ENCODE results near the gene PYM1.
"Not testable (repeated sequence)": the region's sequence is repeated elsewhere in the genome, so short reads cannot be mapped to it uniquely, and the experiment has no call there.

PYM1 gene

DNA sequence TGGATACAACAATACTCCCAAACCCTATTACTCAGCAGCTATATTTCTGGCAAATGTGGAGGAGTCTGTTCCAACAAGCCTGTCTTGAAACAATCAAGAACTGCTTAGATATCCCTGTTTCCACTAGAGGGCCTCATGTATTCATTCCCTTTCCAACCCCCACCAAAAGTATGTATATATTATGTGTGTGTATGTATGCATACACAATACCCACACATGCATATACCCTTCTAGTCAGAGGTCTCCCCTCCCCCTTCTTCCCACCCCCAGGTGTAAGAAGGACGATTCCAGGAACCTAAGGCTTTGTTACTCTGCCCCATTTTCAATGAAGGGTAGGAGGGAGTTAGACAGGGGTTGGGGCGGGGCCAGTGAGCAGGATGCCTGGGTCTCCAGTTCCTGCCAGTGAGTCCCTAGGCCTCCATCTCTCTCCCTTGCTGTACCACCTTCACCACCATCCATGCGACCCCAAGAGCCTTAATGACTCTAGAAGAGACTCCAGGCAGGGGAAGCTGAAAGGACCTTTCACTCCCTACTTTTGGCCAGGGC lies 3.1 kb upstream of the PYM1 start, which contains the start of gene DGKA:
TSS of gene DGKA (plus strand) at position 392 of the 546 bp plus-strand sequence. CDS start 5,342 bp downstream, outside the sequence.
- peak within 1 kb of the TSS; percentile 99 for H3K27ac ChIP-seq
- CTCF ChIA-PET = interaction anchor here (0.5 to 1.5 kb wide), 7 partner anchors 9 to 248 kb away, joined by 3 to 6 read pairs (median 3); no protein-coding TSS in a partner anchor
- TF ChIP-seq, protein P1, sequence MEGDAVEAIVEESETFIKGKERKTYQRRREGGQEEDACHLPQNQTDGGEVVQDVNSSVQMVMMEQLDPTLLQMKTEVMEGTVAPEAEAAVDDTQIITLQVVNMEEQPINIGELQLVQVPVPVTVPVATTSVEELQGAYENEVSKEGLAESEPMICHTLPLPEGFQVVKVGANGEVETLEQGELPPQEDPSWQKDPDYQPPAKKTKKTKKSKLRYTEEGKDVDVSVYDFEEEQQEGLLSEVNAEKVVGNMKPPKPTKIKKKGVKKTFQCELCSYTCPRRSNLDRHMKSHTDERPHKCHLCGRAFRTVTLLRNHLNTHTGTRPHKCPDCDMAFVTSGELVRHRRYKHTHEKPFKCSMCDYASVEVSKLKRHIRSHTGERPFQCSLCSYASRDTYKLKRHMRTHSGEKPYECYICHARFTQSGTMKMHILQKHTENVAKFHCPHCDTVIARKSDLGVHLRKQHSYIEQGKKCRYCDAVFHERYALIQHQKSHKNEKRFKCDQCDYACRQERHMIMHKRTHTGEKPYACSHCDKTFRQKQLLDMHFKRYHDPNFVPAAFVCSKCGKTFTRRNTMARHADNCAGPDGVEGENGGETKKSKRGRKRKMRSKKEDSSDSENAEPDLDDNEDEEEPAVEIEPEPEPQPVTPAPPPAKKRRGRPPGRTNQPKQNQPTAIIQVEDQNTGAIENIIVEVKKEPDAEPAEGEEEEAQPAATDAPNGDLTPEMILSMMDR (conservative IDR thresholded peaks at IDR 0.05; ENCODE audit: low read depth) = peak; percentile 78
- POLR2A ChIA-PET (ENCODE audit: low non-redundant PET) = no interaction called here
- DNase-seq (ENCODE audit: low spot score) = peak; percentile 77

DNA sequence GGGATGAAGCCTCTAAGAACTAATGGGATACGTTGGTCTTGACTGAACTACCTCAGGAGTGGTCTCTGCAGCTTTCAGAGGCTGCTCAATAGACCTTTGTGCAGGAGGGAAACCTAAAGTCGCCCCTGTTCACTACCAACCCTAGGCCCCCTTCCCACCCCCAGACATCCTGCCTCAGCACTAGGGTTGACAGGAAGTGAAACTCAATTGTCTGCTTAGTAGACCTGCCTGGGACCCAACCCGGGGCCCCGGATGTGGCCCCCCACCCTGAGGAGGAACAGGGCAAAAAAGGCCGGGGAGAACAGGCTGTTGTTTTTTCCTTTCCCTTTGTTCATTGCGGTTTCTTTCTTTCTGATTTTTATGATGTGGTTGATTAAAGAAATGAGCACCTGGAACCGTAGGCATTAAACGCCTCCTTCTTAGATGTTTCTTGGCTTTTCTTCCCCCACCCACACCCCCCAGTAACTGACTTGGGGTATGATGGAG lies 1.7 kb upstream of the PYM1 start:
- TF ChIP-seq, protein P1 (conservative IDR thresholded peaks at IDR 0.05; ENCODE audit: low read depth) = no peak
- ChIA-PET POLR2A (ENCODE audit: low non-redundant PET) (interaction anchor here (0.6 kb wide), 1 partner anchor 13 kb away, joined by 3 read pairs; no protein-coding TSS in a partner anchor), CTCF (interaction anchor here (0.7 kb wide), 1 partner anchor 11 kb away, joined by 4 read pairs; no protein-coding TSS in a partner anchor)
- H3K27ac ChIP-seq = peak overlapping the region; percentile 99
- no peak for DNase-seq (ENCODE audit: low spot score)

DNA sequence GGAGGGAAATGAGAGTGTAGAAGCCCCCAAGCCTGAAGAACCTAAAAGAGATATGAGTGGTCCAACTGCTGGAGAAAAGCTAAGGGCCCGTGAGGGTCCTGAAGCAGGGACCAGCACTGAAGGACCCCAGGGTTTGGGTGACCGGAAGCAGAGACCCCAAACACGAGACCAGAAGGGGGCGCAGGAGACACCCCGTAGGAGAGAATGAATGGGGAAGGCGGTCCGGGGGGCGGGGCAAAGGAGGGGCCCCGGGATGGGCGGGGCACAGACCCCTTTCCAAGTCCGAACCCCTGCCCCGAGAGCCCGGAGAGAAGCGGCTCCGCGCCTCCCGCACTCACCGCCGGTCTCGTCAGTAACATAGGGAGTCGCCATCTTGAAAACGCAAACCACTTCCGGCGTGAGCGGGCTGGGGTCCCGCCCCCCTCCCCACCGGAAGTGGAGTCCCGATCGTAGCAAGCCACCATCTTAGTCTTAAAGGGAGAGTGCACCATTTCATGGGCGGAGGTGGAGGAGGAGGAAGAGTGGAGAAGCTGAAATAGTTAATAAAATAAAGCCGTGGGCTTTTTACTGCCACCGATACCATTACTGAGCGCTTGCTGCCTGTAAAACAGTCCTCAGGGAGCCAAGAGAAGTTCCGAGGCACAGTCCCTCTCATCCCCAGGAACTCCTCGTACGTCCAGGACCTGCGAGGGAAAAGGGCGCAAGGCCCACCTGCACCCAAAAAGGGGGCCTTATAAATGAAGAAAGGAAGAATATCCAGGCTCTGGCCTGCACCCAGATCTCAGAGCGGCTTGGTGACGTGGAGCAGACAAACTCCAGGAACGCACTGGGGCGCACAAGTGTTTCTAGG lies 731 bp downstream of the PYM1 start:
- ChIA-PET CTCF (interaction anchor here (0.5 to 2.4 kb wide), 12 partner anchors 12 to 154 kb away, joined by 3 to 18 read pairs (median 4); no protein-coding TSS in a partner anchor), POLR2A (ENCODE audit: low non-redundant PET) (interaction anchor here (0.9 to 2.3 kb wide), 5 partner anchors 10 to 110 kb away, joined by 3 to 20 read pairs (median 4); partner anchors contain the start of genes DNAJC14 and SARNP)
- TF ChIP-seq, protein P1 (conservative IDR thresholded peaks at IDR 0.05; ENCODE audit: low read depth) = peak; percentile 87
- peak; percentile 95 for DNase-seq (ENCODE audit: low spot score)
- peak overlapping the region; percentile 99 for H3K27ac ChIP-seq

DNA sequence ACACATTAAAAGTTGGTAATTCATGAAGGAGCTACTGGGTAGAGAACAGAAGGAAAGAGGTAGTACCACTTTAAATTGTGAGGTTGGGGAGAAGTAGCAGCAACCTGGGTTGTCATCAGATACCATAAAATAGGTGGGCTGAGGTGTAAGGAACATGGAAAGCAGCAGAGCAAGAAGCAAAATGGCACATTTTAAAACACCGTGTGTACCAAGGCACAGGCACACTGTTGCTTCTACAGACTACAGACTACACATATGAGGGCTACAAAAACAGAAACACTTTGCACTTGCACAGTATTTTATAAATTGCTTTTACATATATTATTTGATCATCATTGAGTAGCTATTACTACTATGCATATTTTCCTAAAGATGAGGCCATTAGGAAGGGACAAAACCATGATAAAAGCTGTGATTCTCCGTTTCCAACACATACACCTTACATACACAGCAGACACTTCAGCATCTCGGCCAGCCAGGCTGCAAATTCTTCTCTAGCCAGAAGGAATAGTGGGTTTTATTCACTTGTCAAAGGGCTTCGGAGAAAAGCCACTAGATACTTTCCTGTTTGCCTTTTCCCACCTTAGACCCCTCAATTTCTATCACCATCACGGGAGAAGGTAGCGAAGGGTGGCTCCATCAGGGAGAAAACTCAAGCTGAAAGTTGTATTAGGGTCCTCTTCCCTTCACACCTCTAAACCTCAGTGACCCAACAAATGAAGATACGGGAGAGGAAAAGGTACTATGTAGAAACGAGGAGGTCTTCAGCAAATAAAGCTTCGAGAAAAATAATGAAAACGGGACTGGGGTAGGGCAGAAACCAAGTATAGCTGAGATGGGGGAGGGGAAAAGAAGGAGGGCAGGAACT lies 1.6 kb downstream of the PYM1 start:
- POLR2A ChIA-PET (ENCODE audit: low non-redundant PET) = interaction anchor here (1.2 to 2.3 kb wide), 2 partner anchors 12 to 97 kb away, joined by 3 to 20 read pairs; partner anchors contain the start of gene DNAJC14
- TF ChIP-seq, protein P1 (conservative IDR thresholded peaks at IDR 0.05; ENCODE audit: low read depth) = no peak
- no peak for DNase-seq (ENCODE audit: low spot score)
- H3K27ac ChIP-seq = peak overlapping the region; percentile 99
- CTCF ChIA-PET = interaction anchor here (0.5 to 2.4 kb wide), 13 partner anchors 13 to 155 kb away, joined by 3 to 18 read pairs (median 4); no protein-coding TSS in a partner anchor

DNA sequence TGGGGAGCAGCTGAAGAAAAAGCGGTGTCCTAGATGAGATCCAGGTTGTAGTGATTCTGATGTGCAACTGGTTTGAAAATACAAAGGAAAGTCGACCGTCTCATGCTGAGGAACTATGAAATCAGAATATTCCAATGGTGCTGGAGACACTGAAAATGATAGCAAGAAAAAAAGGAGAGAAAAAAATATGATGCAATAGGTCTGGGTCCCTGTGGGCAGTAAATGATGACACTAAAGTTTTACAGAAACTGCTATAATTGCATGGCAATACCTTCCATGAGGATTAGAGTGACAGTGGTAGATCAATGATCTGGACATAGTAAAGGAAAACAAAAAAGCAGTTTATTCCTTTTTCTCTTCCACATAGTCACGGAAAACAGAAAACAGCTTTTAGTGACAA lies 2.3 kb downstream of the PYM1 start:
- ChIA-PET CTCF (interaction anchor here (0.6 to 1.6 kb wide), 4 partner anchors 93 to 1941 kb away, joined by 4 to 6 read pairs (median 4); no protein-coding TSS in a partner anchor), POLR2A (ENCODE audit: low non-redundant PET) (interaction anchor here (2.3 kb wide), 1 partner anchor 96 kb away, joined by 20 read pairs; the partner anchor contains the start of gene DNAJC14)
- DNase-seq (ENCODE audit: low spot score) = no peak
- TF ChIP-seq, protein P1 (conservative IDR thresholded peaks at IDR 0.05; ENCODE audit: low read depth) = no peak
- no peak overlapping the region for H3K27ac ChIP-seq

DNA sequence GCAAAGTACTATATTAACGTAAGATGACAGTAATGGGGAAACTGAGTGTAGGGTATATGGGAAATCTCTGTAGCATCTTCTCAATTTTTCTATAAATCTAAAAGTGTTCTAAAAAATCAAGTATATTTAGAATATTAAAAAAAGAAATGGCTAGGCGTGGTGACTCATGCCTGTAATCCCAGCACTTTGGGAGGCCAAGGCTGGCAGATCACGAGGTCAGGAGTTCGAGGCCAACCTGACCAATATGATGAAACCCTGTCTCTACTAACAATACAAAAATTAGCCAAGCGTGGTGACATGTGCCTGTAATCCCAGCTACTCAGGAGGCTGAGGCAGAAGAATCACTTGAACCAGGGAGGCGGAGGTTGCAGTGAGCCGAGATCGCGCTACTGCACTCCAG lies 4.0 kb downstream of the PYM1 start:
- DNase-seq (ENCODE audit: low spot score); H3K27ac ChIP-seq; CTCF ChIA-PET; POLR2A ChIA-PET (ENCODE audit: low non-redundant PET): not testable (repeated sequence)

All from RWPE1 (cell line).